Panc1 (cell line): Measurements from ENCODE around the gene TTLL7. TPM values are rescaled to one million over a fixed set of nuclear protein-coding genes. Genes with fewer than 3 reads are reported as not detected.

Experiments used
- ATAC-seq: fragments of 200-7000 bp; cut with Tn5 transposase; 2 replicates; pipeline ENCODE4 v1.9.1; 2020; ENCODE audit warnings: mild to moderate bottlenecking, moderate library complexity
- BruUV-seq: library from RNA; stranded (reverse); fragments of 400-500 nt; replicated peaks from 2 replicates; lab custom pipeline; 2021; lab: Mats Ljungman, UMichigan
- CTCF ChIA-PET: fragments of 300-600 bp; sonication (Branson Sonifier 250); formaldehyde crosslinking; loops from one replicate; lab custom pipeline; 2022; ENCODE audit warnings: antibody characterized with exemption; lab: Charles Lee
- POLR2A ChIA-PET: fragments of 300-600 bp; sonication (Branson Sonifier 250); formaldehyde crosslinking; loops from one replicate; lab custom pipeline; 2022; ENCODE audit warnings: antibody characterized with exemption; lab: Charles Lee
- DNase-seq: peaks from one replicate; pipeline ENCODE4 v3.0.0-alpha.2; 2010; ENCODE audit warnings: low read depth, low spot score
- H3K27ac ChIP-seq: 2 replicates; pipeline ENCODE4 v1.5.1; 2011; ENCODE audit warnings: mild to moderate bottlenecking, low read length, inconsistent platforms
- H3K27me3 ChIP-seq: fragments of 200-500 bp; sonication (Bioruptor generic); 2 replicates; pipeline ENCODE4 v1.6.0; 2014; ENCODE audit warnings: low read length, inconsistent platforms; ENCODE audit not compliant: control insufficient read depth, insufficient read depth
- H3K36me3 ChIP-seq: fragments of 200-500 bp; sonication (Bioruptor generic); 2 replicates; pipeline ENCODE4 v1.5.1; 2014; ENCODE audit warnings: inconsistent platforms, mild to moderate bottlenecking, low read length, moderate library complexity; ENCODE audit not compliant: control insufficient read depth, insufficient read depth
- H3K4me1 ChIP-seq: 2 replicates; pipeline ENCODE4 v1.5.1; 2011; ENCODE audit warnings: inconsistent platforms, mild to moderate bottlenecking, low read length, moderate library complexity; ENCODE audit not compliant: control insufficient read depth, insufficient read depth
- H3K4me3 ChIP-seq, 2 experiments: 2 replicates each; pipeline ENCODE4 v1.5.1; 2011 to 2012; ENCODE audit warnings: low read depth in 2 of 2, low read length in 2 of 2, mild to moderate bottlenecking in 2 of 2, inconsistent platforms in 1 of 2, moderate library complexity in 1 of 2
- H3K9me3 ChIP-seq: fragments of 200-500 bp; sonication (Bioruptor generic); 2 replicates; pipeline ENCODE4 v1.5.1; 2014; ENCODE audit warnings: low read depth, mild to moderate bottlenecking, inconsistent platforms, low read length, moderate library complexity; ENCODE audit not compliant: control insufficient read depth, insufficient read depth
- CTCF ChIP-seq: fragments of 450-650 bp; IDR thresholded peaks from 2 replicates; pipeline ENCODE4 v1.5.1; 2017; ENCODE audit warnings: mild to moderate bottlenecking
- POLR2AphosphoS5 ChIP-seq: IDR thresholded peaks from 2 replicates; pipeline ENCODE4 v1.6.1; 2012; ENCODE audit warnings: mild to moderate bottlenecking, low read depth, low read length, moderate library complexity
- REST ChIP-seq, 2 experiments: IDR thresholded peaks; 2 replicates each; pipeline ENCODE4 v1.6.1; 2011 to 2012; ENCODE audit warnings: low read depth in 2 of 2, control low read depth in 1 of 2, low read length in 1 of 2, mild to moderate bottlenecking in 1 of 2, moderate library complexity in 1 of 2; ENCODE audit not compliant: insufficient read depth in 1 of 2
- SIN3A ChIP-seq: IDR thresholded peaks from 2 replicates; pipeline ENCODE4 v1.6.1; 2012; ENCODE audit warnings: low read depth, mild to moderate bottlenecking, low read length, moderate library complexity, borderline replicate concordance; ENCODE audit not compliant: insufficient read depth
- TCF7L2 ChIP-seq: IDR thresholded peaks from 2 replicates; pipeline ENCODE4 v1.6.1; 2011; ENCODE audit warnings: mild to moderate bottlenecking, low read depth, low read length, inconsistent platforms
- in situ Hi-C: cut with HindIII; loops from 2 replicates; pipeline ENCODE4 v1.10.0; 2016; ENCODE audit warnings: low sequenced_read_pairs, low pct_unique_long_range_greater_than_20kb
- intact Hi-C: fragments of 100-400 bp; cut with micrococcal nuclease; formaldehyde crosslinking; loops from one replicate; pipeline ENCODE4 v1.10.0; 2022; ENCODE audit not compliant: unreplicated experiment
- total RNA-seq: library from RNA; stranded (reverse); gene quantifications from one replicate; pipeline ENCODE4 v1.2.1, GENCODE V29; 2021; ENCODE audit not compliant: unreplicated experiment

TTLL7 gene
- total RNA-seq, 1 experiment from 2014 or later = 31.4 TPM

GRCh38 chr1:83931658-83932253, 67.2 kb downstream of the TTLL7 start:
- Histone ChIP-seq H3K4me1 (no peaks in the 10 kb centered on the region), H3K4me3 (no peak overlapping the region), H3K36me3 (no peaks in the 10 kb centered on the region), H3K27ac (no peak overlapping the region), H3K27me3 (no peaks in the 10 kb centered on the region), H3K9me3 (no peaks in the 10 kb centered on the region)
- intact Hi-C loops = loop anchor here (1.0 to 10.0 kb wide), 4 partner anchors 191 to 843 kb away; no protein-coding TSS in a partner anchor
- TF ChIP-seq CTCF (peak; percentile 88; the same call in 1 of the 2 replicates), REST (IDR thresholded peaks at IDR 0.05; ENCODE audit: insufficient read depth in 1 of 2, low read depth in 2 of 2, low read length in 1 of 2) (no peak)
- CTCF ChIA-PET = interaction anchor here (0.6 to 2.0 kb wide), 2 partner anchors 191 to 661 kb away, joined by 3 to 5 read pairs; no protein-coding TSS in a partner anchor
- in situ Hi-C loops = no loop called here
- POLR2A ChIA-PET = no interaction called here
- no TSS peak for BruUV-seq
- ATAC-seq (peak; percentile 93), DNase-seq (peak; percentile 56)

GRCh38 chr1:83929184-83929583, 69.7 kb downstream of the TTLL7 start:
- BruUV-seq = no TSS peak
- H3K9me3 ChIP-seq = no peaks in the 10 kb centered on the region
- H3K4me1 ChIP-seq = no peaks in the 10 kb centered on the region
- intact Hi-C loops (no loop called here), in situ Hi-C loops (no loop called here)
- H3K27ac ChIP-seq = no peak overlapping the region
- ATAC-seq (no peak), DNase-seq (peak; percentile 36)
- CTCF ChIA-PET = no interaction called here
- no peak overlapping the region for H3K4me3 ChIP-seq
- POLR2A ChIA-PET = no interaction called here
- TF ChIP-seq REST (IDR thresholded peaks at IDR 0.05; ENCODE audit: insufficient read depth in 1 of 2, low read depth in 2 of 2, low read length in 1 of 2) = no peak
- no peak for TF ChIP-seq CTCF
- no peak for TF ChIP-seq TCF7L2
- no peak for TF ChIP-seq POLR2AphosphoS5
- TF ChIP-seq SIN3A = no peak
- no peaks in the 10 kb centered on the region for H3K36me3 ChIP-seq
- no peaks in the 10 kb centered on the region for H3K27me3 ChIP-seq
